GM19023 (cell line): ENCODE results near the gene CEP97.
A peak's percentile ranks its signal among the peaks of the same experiment; 100 is the strongest.
"Not testable (repeated sequence)": the region's sequence is repeated elsewhere in the genome, so short reads cannot be mapped to it uniquely, and the experiment has no call there.

Experiments used
- ATAC-seq: cut with Tn5 transposase; IDR thresholded peaks from one replicate; pipeline ENCODE4 v1.9.1; 2021; ENCODE audit warnings: mild to moderate bottlenecking, moderate library complexity; ENCODE audit not compliant: unreplicated experiment

The CEP97 gene, protein sequence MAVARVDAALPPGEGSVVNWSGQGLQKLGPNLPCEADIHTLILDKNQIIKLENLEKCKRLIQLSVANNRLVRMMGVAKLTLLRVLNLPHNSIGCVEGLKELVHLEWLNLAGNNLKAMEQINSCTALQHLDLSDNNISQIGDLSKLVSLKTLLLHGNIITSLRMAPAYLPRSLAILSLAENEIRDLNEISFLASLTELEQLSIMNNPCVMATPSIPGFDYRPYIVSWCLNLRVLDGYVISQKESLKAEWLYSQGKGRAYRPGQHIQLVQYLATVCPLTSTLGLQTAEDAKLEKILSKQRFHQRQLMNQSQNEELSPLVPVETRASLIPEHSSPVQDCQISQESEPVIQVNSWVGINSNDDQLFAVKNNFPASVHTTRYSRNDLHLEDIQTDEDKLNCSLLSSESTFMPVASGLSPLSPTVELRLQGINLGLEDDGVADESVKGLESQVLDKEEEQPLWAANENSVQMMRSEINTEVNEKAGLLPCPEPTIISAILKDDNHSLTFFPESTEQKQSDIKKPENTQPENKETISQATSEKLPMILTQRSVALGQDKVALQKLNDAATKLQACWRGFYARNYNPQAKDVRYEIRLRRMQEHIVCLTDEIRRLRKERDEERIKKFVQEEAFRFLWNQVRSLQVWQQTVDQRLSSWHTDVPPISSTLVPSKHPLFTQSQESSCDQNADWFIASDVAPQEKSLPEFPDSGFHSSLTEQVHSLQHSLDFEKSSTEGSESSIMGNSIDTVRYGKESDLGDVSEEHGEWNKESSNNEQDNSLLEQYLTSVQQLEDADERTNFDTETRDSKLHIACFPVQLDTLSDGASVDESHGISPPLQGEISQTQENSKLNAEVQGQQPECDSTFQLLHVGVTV

DNA sequence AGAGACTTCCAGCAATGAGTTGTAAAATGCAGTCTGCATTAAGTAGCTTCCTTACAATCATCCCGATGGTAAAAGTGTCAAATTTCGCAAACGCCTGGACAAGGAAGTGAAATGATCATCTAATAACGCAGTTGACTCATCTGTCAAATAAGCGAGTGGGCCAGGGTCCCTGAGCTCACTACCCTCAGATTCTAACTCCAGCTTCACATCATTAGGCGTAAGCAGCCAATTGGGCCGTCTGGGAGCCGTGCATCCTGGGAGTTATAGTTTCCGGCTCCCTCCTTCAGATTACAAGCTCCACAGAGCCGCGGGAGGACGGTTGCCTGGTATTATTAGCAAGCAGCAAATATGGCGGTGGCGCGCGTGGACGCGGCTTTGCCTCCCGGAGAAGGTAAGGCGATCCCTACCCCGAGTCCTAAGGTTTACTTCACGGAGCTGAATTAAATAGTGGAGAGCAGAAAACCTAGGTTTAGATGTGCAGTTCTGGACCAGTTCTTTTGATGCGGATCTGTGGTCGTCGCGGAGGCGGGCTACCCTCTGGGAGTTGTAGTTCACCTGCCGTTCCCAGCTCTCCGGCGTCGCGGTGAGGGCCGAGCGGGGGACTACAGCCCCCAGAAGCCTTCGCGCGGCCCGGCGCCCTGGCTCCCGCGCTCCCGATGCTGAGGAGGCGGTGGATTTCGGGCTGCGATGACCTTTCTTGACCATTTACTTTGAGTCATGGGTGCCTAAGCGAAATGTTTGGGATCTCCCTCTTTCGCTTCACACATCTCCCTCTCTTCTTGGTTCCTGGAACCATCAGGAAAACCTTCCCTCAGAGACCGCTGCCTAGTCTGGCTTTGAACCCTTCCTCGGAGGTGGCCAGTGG lies at the start of gene CEP97:
TSS of gene CEP97 (plus strand) at position 286 of the 865 bp plus-strand sequence. CDS start at position 349, 63 bp downstream.
- ATAC-seq: peak; percentile 94

DNA sequence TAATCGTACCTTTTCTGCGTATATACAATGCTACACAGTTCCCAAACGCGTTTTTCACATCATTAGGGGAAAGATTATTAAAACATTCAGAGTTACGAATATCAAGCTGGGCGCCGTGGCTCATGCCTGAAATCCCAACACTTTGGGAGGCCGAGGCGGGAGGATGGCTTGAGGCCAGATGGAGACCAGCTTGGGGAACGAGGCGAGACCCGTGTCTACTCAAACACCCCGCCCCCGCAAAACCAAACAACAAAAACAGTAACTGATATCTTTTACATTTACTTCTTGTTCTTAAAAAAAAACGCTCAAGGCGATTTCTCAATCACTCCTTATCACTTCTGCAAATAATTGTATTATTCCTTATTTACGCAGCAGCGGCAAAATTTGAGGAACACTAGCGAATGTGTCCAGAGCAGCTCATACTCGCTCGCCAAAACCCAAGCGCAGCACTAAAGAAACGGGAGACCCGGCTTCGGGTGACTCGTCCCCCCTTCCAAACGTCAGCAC lies 48.7 kb upstream of the CEP97 start:
- no peak for ATAC-seq

DNA sequence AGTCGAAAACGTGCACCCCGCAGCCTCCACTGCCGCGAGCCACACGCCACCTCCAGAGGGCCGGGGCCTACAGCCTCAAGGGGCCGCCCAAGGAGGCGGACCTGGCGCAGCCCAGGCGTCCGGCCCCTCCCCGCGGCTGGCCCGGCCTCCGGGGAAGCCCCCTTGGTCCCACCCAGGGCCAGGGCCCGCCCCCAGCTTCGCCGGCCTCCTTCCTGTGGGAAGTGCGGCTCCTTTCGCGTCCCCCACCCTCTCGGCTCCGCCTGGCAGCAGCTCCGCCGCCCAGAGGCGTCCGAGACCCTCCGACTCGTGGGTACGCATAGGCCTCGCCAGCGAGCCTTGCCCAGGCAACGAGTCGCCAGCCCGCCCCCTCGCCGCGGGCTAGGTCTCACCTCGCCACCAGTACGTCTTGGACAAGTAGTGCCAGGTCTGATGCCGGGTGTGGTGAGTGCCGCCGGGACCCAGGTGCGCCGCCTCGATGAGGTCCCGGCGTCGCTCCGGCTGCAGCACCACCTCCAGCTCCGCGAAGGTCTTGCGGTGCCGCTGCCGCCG lies 48.1 kb upstream of the CEP97 start:
- ATAC-seq: peak; percentile 86

DNA sequence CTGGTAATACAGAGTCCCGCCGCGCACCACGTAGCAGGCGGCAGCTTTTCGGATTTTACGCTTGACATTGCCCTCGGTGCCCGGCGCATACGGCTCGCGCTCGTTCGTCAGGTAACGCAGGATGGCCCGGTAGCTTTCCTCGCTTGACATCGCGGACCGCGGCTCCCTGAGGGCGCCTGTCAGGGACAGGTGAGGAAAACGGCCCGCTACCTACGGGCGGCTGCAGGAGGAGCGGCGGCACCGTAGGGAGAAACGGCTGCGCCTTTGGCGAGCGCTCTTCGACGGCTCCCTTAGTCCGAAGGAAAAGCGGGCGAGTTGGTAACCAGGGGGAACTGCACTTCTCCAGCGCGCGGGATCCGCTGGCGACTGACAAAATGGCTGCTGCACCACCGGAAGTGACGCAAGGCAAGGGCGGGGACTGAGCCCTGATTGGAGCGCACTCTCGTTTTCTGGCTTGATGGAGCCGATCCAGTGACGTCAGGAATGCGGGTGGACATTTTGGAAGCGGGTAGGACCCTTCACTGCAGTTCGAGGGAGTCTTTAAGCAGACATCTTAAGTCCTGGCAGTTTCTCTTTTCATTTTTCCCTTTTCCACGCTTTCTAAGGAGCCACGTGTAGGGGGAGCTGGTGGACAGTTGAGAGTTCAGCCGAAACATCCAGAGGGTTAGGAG lies 47.5 kb upstream of the CEP97 start, which contains the start of gene ZBTB11:
TSS of gene ZBTB11 (minus strand) at position 368 of the 671 bp plus-strand sequence. CDS start at position 150, 218 bp downstream.
- peak; percentile 64 for ATAC-seq

DNA sequence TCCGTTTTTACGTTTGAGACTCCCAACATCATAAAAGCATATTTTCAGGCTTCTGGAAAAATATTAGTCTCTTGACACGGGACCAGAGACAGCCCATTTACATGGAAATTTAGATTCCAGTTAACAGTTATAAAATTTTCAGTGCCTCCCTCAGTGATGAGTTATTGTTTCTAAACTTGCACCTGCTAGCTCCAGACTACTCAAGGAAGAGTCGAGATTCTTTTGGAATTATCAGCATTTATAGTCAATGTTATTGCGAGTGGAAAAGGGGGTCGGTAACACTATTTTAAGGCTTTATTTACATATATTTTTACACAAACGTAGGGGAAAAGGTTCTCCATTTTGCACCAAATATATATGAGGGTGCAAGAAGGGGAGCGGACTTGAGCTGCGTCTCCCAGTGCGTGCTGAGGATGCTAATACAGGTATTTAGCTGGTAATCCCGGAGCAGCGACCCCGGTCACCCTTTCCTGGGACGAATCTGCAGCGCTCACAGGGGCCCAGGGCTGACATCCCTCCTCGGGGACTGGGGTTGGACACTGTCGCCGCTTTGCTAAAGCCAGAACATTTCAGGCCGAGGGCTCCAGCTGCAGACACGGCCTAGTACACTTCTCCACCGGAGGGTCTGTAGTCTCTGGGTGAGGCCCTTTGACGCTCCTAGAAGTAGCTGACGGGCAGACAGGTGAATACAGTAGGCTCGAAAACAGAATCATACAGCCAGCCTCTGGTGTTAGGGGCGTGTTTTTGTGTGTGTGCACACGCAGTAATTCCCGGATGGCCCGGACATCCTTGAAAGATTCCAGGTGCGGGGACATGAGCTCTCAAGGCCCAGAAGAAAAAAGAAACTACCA lies 46.8 kb upstream of the CEP97 start:
- no peak for ATAC-seq

DNA sequence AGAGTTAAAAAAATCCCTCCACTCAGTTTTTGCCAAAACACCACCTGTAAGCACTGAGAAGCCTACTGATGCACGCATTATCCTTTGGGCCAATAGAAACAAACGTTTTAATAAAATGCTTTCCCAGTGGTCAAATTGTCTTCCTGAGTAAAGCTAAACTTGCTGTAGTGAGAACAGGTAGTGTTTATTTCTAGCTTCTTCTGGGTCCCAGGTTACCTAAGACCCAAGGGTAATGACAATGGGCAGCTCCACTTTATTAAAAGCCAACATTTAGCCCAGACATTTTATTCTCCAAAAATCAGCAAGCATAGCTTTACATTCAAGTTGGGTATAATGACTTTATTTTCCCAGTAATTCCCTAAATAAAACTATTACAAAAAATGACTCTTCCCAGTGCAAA lies 45.6 kb upstream of the CEP97 start:
- not testable (repeated sequence) for ATAC-seq

DNA sequence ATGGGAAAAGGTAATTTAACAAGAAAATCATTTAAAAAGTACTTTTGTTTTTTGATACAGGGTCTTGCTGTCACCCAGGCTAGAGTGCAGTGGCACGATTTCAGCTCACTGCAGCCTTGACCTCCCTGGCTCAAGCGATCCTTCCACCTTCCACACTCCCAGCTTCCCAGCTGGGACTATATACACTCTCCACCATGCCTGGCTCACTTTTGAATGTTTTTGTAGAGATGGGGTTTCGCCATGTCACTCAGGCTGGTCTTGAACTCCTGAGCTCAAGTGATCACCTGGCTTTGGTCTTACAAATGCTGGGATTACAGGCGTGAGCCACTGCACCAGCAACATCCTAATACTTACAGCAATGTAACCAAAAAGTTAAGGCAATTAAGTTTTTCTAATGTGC lies 43.9 kb upstream of the CEP97 start:
- no peak for ATAC-seq

DNA sequence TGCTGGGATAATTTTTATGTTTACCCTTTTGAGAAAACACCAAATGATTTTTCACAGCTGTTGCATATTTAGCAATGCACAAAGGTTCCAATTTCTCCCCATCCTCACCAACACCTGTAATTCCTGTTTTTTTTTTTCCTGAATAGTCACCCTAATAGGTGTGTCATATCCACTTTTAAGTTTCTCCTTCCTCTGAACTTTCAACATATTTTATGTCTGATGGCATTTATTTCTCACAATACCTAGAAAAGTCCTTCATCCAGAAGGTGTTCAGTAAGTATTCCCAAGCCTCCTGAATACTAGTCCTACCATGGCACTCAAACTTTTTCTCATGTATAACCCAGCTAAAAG lies 39.4 kb upstream of the CEP97 start:
- ATAC-seq: no peak

DNA sequence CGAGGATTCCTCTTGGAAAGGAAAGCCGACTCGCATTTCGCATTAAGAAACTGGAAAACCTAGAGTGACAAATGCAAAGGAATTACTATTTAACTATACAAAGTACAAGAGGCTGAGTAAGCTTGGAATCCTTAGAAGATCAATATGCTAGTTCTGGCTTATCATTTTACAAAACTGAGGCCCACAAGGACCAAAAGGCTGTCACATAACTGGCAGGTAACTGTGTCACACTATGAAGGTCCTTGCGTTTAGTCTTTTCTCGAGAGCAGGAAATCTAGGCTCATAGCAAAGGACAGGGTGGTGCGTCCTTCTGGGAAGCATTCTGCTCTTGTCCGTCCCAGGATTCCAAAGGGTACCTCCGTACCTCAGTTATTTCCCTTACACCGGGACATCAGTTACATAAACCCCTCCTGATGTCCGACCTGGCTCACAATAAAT lies 38.5 kb upstream of the CEP97 start:
- peak; percentile 4 for ATAC-seq

DNA sequence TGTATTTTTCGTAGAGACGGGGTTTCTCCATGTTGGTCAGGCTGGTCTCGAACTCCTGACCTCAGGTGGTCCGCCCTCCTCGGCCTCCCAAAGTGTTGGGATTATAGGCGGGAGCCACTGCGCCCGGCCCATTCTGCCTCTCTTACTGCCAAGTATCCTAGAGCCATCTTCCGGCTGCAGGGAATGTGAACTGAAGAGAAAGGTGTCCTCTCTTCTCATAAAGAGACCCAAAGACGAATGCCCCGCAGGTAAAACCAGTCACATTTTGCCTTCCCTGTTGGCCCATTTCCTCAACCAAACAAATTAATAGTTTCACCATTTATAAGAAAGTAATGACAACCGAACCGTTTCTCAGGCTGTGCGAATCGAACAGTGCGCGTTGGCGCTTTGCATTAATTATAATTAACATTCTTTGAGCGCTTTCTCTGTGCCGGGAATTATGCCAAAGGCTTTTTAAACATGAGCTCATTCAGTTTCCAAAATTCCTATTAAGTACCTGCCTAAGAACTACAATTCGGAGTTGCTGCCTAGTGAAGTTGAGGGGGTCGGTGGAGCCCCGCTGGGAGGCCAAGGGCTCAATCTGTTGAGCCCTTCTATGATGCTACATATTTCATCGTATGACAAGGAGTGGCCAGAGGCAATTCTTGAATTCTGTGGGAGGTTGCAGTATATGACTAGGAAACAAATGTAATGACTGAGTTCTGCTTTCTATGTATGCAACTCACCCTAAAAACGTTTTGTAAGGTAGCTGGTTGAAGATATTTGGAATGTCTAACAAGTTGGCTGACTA lies 37.1 kb upstream of the CEP97 start:
- ATAC-seq: no peak

DNA sequence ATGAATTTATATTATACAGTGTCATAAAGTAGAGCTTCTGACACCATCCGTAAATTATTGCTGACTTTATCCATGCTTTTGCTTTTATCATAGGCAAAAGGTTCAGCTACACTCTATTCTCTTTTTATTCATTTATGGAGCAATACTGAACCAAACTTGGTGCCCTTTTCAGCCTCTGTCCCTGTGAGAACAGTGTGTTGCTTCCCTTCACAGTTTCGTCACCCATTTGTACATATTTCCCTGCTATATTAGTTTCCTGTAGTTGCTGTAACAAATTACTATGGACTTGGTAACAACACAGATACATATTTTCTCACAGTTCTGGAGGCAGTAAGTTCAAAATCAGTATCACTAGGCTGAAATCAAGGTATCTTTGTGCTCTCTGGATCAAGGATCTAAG lies 35.1 kb upstream of the CEP97 start:
- ATAC-seq: no peak

DNA sequence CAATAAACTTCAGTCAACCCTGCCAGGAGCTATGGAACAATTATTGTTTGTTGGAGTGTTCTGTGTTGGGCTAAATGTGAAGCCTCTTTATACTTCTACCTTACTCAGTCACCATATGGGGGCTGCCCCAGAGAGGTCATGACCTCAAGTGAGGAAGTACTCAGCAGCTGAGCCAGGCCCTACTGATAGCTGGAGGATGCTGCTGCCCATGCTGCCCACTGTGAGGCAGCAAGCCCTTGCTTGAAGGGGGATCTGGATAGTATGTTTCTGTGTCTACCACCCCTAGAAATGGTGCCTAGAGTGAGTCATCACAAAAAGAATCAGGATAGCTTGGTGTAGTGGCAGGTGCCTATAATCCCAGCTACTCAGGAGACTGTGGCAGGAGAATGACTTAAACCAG lies 33.4 kb upstream of the CEP97 start:
- peak; percentile 37 for ATAC-seq

DNA sequence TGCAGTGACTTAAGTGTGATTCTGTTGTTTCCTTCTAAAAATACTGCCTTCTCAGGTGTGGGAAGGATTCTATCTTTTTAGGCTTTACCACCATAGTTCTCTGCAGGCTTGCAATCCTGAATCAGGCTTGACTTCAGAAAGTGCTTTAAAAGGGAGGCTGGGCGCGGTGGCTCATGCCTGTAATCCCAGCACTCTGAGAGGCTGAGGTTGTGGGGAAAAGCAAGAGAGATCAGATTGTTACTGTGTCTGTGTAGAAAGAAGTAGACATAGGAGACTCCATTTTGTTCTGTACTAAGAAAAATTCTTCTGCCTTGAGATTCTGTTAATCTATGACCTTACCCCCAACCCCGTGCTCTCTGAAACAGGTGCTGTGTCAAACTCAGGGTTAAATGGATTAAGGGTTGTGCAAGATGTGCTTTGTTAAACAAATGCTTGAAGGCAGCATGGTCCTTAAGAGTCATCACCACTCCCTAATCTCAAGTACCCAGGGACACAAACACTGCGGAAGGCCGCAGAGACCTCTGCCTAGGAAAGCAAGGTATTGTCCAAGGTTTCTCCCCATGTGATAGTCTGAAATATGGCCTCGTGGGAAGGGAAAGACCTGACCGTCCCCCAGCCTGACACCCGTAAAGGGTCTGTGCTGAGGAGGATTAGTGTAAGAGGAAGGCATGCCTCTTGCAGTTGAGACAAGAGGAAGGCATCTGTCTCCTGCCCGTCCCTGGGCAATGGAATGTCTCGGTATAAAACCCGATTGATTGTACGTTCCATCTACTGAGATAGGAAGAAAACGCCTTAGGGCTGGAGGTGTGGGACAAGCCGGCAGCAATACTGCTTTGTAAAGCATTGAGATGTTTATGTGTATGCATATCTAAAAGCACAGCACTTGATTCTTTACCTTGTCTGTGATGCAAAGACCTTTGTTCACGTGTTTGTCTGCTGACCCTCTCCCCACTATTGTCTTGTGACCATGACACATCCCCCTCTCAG lies 32.4 kb upstream of the CEP97 start:
- not testable (repeated sequence) for ATAC-seq

DNA sequence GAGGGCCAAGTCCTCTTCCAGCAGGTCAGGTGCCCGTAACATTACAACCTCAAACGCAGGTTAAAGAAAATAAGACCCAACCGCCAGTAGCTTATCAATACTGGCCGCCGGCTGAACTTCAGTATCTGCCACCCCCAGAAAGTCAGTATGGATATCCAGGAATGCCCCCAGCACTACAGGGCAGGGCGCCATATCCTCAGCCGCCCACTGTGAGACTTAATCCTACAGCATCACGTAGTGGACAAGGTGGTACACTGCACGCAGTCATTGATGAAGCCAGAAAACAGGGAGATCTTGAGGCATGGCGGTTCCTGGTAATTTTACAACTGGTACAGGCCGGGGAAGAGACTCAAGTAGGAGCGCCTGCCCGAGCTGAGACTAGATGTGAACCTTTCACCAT lies 30.9 kb upstream of the CEP97 start:
- not testable (repeated sequence) for ATAC-seq

DNA sequence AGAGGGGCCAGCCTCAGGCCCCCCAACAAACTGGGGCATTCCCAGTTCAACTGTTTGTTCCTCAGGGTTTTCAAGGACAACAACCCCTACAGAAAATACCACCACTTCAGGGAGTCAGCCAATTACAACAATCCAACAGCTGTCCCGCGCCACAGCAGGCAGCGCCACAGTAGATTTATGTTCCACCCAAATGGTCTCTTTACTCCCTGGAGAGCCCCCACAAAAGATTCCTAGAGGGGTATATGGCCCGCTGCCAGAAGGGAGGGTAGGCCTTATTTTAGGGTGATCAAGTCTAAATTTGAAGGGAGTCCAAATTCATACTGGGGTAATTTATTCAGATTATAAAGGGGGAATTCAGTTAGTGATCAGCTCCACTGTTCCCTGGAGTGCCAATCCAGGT lies 29.6 kb upstream of the CEP97 start:
- ATAC-seq: not testable (repeated sequence)

DNA sequence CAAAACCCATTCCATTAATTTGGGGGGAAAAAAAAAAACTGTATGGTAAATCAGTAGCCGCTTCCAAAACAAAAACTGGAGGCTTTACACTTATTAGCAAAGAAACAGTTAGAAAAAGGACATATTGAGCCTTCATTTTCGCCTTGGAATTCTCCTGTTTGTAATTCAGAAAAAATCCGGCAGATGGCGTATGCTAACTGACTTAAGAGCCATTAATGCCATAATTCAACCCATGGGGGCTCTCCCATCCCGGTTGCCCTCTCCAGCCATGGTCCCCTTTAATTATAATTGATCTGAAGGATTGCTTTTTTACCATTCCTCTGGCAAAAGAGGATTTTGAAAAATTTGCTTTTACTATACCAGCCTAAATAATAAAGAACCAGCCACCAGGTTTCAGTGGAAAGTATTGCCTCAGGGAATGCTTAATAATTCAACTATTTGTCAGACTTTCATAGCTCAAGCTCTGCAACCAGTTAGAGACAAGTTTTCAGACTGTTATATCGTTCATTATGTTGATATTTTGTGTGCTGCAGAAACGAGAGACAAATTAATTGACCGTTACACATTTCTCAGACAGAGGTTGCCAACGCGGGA lies 28.5 kb upstream of the CEP97 start:
- ATAC-seq: no peak
